H1 (cell line): ENCODE measurements around the gene CAMK1G. TPM values are rescaled to one million over a fixed set of nuclear protein-coding genes. Genes with fewer than 3 reads are reported as not detected.

Source experiments
- CTCF ChIA-PET: fragments of 300-600 bp; sonication (Branson Sonifier 250); formaldehyde crosslinking; loops from one replicate; lab custom pipeline; 2021; ENCODE audit not compliant: partially characterized antibody; lab: Charles Lee
- POLR2A ChIA-PET: fragments of 300-600 bp; sonication (Branson Sonifier 250); formaldehyde crosslinking; loops from one replicate; lab custom pipeline; 2021; ENCODE audit warnings: inconsistent platforms; ENCODE audit not compliant: partially characterized antibody; lab: Charles Lee
- DNase-seq, 2 experiments: peaks; one replicate each; pipeline versions ENCODE4 v3.0.0 to v3.0.0-alpha.2; 2010 to 2022; ENCODE audit warnings: low spot score in 2 of 2, low read depth in 1 of 2, mixed read lengths in 1 of 2
- FAIRE-seq: peaks from 2 replicates; lab custom pipeline; 2011; peaks lifted over from hg19 to GRCh38; lab: Jason Lieb, UNC
- H2AFZ ChIP-seq: 2 replicates; pipeline ENCODE4 v1.8.1; 2012; ENCODE audit warnings: low read length, inconsistent platforms
- H2AK5ac ChIP-seq: 2 replicates; pipeline ENCODE4 v1.6.1; 2013; ENCODE audit warnings: low read depth, low read length
- H2BK120ac ChIP-seq: replicated peaks from 2 replicates; pipeline ENCODE3; 2013; ENCODE audit warnings: low read depth, low read length, inconsistent platforms
- H2BK12ac ChIP-seq: 2 replicates; pipeline ENCODE4 v1.6.1; 2013; ENCODE audit warnings: low read depth, low read length
- H2BK15ac ChIP-seq: 2 replicates; pipeline ENCODE4 v1.6.1; 2013; ENCODE audit warnings: low read length
- H2BK20ac ChIP-seq: 2 replicates; pipeline ENCODE4 v1.6.1; 2013; ENCODE audit warnings: low read length
- H2BK5ac ChIP-seq: 2 replicates; pipeline ENCODE4 v1.6.1; 2013; ENCODE audit warnings: low read depth, low read length
- H3K14ac ChIP-seq: 2 replicates; pipeline ENCODE4 v1.6.1; 2013; ENCODE audit warnings: inconsistent platforms; ENCODE audit not compliant: insufficient read length
- H3K18ac ChIP-seq: 2 replicates; pipeline ENCODE4 v1.6.1; 2013; ENCODE audit warnings: low read length; ENCODE audit errors: extremely low read depth
- H3K23ac ChIP-seq: 2 replicates; pipeline ENCODE4 v1.6.1; 2013; ENCODE audit warnings: inconsistent platforms; ENCODE audit not compliant: insufficient read length
- H3K23me2 ChIP-seq: 2 replicates; pipeline ENCODE4 v1.6.1; 2013; ENCODE audit warnings: low read depth, low read length
- H3K27ac ChIP-seq: 2 replicates; pipeline ENCODE4 v1.6.1; 2011; ENCODE audit warnings: low read depth, low read length, inconsistent platforms
- H3K27me3 ChIP-seq, 4 experiments: replicated peaks in 1 of 4; 1 replicate in 1 of 4; 2 replicates in 3 of 4; pipeline versions ENCODE4 v1.6.1 to v1.8.1; 2011 to 2013; ENCODE audit warnings: low read length in 3 of 4, mild to moderate bottlenecking in 3 of 4, inconsistent platforms in 2 of 4, mixed read lengths in 2 of 4, moderate library complexity in 1 of 4; ENCODE audit not compliant: control insufficient read depth in 3 of 4, insufficient read depth in 3 of 4; ENCODE audit errors: extremely low read depth in 1 of 4
- H3K36me3 ChIP-seq, 4 experiments: 2 replicates each; pipeline versions ENCODE4 v1.6.1 to v1.8.1; 2011 to 2013; ENCODE audit warnings: mild to moderate bottlenecking in 4 of 4, low read length in 3 of 4, moderate library complexity in 2 of 4, control low read depth in 1 of 4, inconsistent platforms in 1 of 4; ENCODE audit not compliant: insufficient read depth in 4 of 4, control insufficient read depth in 2 of 4
- H3K4ac ChIP-seq: replicated peaks from 2 replicates; pipeline ENCODE3; 2013; ENCODE audit warnings: low read length, low read depth, mixed read lengths, inconsistent platforms; ENCODE audit not compliant: insufficient read length
- H3K4me1 ChIP-seq, 4 experiments: replicated peaks in 1 of 4; 1 replicate in 1 of 4; 2 replicates in 3 of 4; pipeline versions ENCODE4 v1.6.1 to v1.8.1; 2011 to 2013; ENCODE audit warnings: low read length in 3 of 4, inconsistent platforms in 2 of 4, mixed read lengths in 1 of 4; ENCODE audit not compliant: insufficient read depth in 4 of 4, control insufficient read depth in 3 of 4
- H3K4me2 ChIP-seq, 2 experiments: 2 replicates each; pipeline versions ENCODE4 v1.6.1 to v1.8.1; 2011 to 2013; ENCODE audit warnings: low read depth in 2 of 2, low read length in 2 of 2, control low read depth in 1 of 2, inconsistent platforms in 1 of 2, mild to moderate bottlenecking in 1 of 2; ENCODE audit not compliant: insufficient read depth in 1 of 2
- H3K4me3 ChIP-seq, 4 experiments: fragments of 200-600, 300-600 bp in 1 of 4; sonication (generic), shearing (Covaris generic), sonication (Bioruptor Twin) in 1 of 4; 2 replicates each; pipeline versions ENCODE4 v1.5.1 to v1.8.1; 2011 to 2016; ENCODE audit warnings: low read length in 4 of 4, low read depth in 3 of 4, control low read depth in 2 of 4, inconsistent platforms in 2 of 4, mild to moderate bottlenecking in 2 of 4, mixed read lengths in 1 of 4, moderate library complexity in 1 of 4; ENCODE audit not compliant: insufficient read depth in 2 of 4; ENCODE audit errors: extremely low read depth in 1 of 4
- H3K56ac ChIP-seq: replicated peaks from 2 replicates; pipeline ENCODE3; 2013; ENCODE audit warnings: low read depth, mild to moderate bottlenecking, mixed read lengths, low read length, inconsistent platforms; ENCODE audit not compliant: insufficient read length
- H3K79me1 ChIP-seq: 2 replicates; pipeline ENCODE4 v1.6.1; 2013; ENCODE audit warnings: low read depth, low read length, control low read depth
- H3K79me2 ChIP-seq, 2 experiments: 2 replicates each; pipeline versions ENCODE4 v1.6.1 to v1.8.1; 2012 to 2013; ENCODE audit warnings: low read length in 2 of 2, mild to moderate bottlenecking in 2 of 2, inconsistent platforms in 1 of 2; ENCODE audit not compliant: insufficient read depth in 2 of 2, control insufficient read depth in 1 of 2
- H3K9ac ChIP-seq, 4 experiments: replicated peaks in 1 of 4; 1 replicate in 1 of 4; 2 replicates in 3 of 4; pipeline versions ENCODE4 v1.6.1 to v1.8.1; 2011 to 2013; ENCODE audit warnings: low read depth in 3 of 4, low read length in 3 of 4, control low read depth in 2 of 4, mild to moderate bottlenecking in 2 of 4, moderate library complexity in 2 of 4, inconsistent platforms in 1 of 4; ENCODE audit errors: extremely low read depth in 1 of 4
- H3K9me3 ChIP-seq, 2 experiments: 2 replicates each; pipeline versions ENCODE4 v1.6.1 to v1.8.1; 2012 to 2013; ENCODE audit warnings: mild to moderate bottlenecking in 2 of 2, moderate library complexity in 2 of 2, control low read depth in 1 of 2, inconsistent platforms in 1 of 2, low read depth in 1 of 2, low read length in 1 of 2, mixed read lengths in 1 of 2; ENCODE audit not compliant: insufficient read depth in 2 of 2
- H4K20me1 ChIP-seq, 2 experiments: replicated peaks in 1 of 2; 2 replicates each; pipeline versions ENCODE3 to v1.8.1; 2011 to 2013; ENCODE audit warnings: inconsistent platforms in 2 of 2, low read length in 2 of 2, mild to moderate bottlenecking in 1 of 2; ENCODE audit not compliant: insufficient read depth in 2 of 2, control insufficient read depth in 1 of 2
- H4K5ac ChIP-seq: 2 replicates; pipeline ENCODE4 v1.6.1; 2013; ENCODE audit warnings: low read length, low read depth, mixed read lengths, inconsistent platforms; ENCODE audit not compliant: insufficient read length
- H4K8ac ChIP-seq: 2 replicates; pipeline ENCODE4 v1.8.0; 2013; ENCODE audit warnings: mild to moderate bottlenecking, moderate library complexity, low read length, inconsistent platforms; ENCODE audit not compliant: insufficient read depth; ENCODE audit errors: extremely low read depth
- H4K91ac ChIP-seq: replicated peaks from 2 replicates; pipeline ENCODE3; 2013; ENCODE audit warnings: low read length, mixed read lengths, inconsistent platforms; ENCODE audit not compliant: insufficient read length
- GABPA ChIP-seq: IDR thresholded peaks from 2 replicates; pipeline ENCODE4 v1.6.1; 2011; ENCODE audit warnings: mild to moderate bottlenecking, low read length, moderate library complexity, borderline replicate concordance; ENCODE audit not compliant: insufficient read depth
- HDAC6 ChIP-seq: IDR thresholded peaks from one replicate; pipeline ENCODE4 v1.7.1; 2012; ENCODE audit warnings: low read depth, mild to moderate bottlenecking, inconsistent platforms, low read length, moderate library complexity
- PHF8 ChIP-seq: fragments of 200-600 bp; sonication (generic); conservative IDR thresholded peaks from 2 replicates; pipeline ENCODE4 v1.7.1; 2012; ENCODE audit warnings: low read depth, mild to moderate bottlenecking, inconsistent platforms, low read length, moderate library complexity
- RNF2 ChIP-seq: fragments of 200-900, 300-1000 bp; sonication (generic); IDR thresholded peaks from 2 replicates; pipeline ENCODE4 v1.7.1; 2016; ENCODE audit warnings: borderline replicate concordance, low read depth, mild to moderate bottlenecking, antibody characterized with exemption, low read length; ENCODE audit not compliant: poor library complexity, severe bottlenecking; ENCODE audit errors: missing control alignments
- RXRA ChIP-seq: IDR thresholded peaks from 2 replicates; pipeline ENCODE4 v1.6.1; 2011; ENCODE audit warnings: low read depth, mild to moderate bottlenecking, low read length, moderate library complexity; ENCODE audit not compliant: insufficient read depth
- SRF ChIP-seq: IDR thresholded peaks from 2 replicates; pipeline ENCODE4 v1.6.1; 2011; ENCODE audit warnings: mild to moderate bottlenecking, low read depth, low read length, moderate library complexity
- TCF12 ChIP-seq: IDR thresholded peaks from 2 replicates; pipeline ENCODE4 v1.6.1; 2011; ENCODE audit warnings: low read depth, mild to moderate bottlenecking, low read length
- WGBS, 2 experiments: shearing (Covaris generic) in 1 of 2; methylation state at CpG; one replicate each; pipeline versions ENCODE4 v1.1.6 to v1.1.7; 2013 to 2015; ENCODE audit warnings: low lambda C conversion rate in 2 of 2, mixed read lengths in 2 of 2, inconsistent platforms in 1 of 2, low coverage in 1 of 2, missing lambda C conversion rate in 1 of 2; ENCODE audit not compliant: insufficient replicate concordance in 2 of 2, insufficient coverage in 1 of 2, insufficient read length in 1 of 2; ENCODE audit errors: extremely low coverage in 1 of 2, missing lambda C conversion rate in 1 of 2; 5-methylcytosine and 5-hydroxymethylcytosine counted together
- polyA plus RNA-seq, 7 experiments: library from polyadenylated mRNA; depleted of rRNA in 3 of 7; stranded (reverse) in 5 of 7; unstranded in 2 of 7; fragments of >200 nt in 5 of 7; fragments of 200-250 nt in 2 of 7; gene quantifications; 1 replicate in 5 of 7; 2 replicates in 1 of 7; 4 replicates in 1 of 7; pipeline versions ENCODE4 v1.2.1 to v1.2.3, GENCODE V29; 2011 to 2013; ENCODE audit warnings: missing spikeins in 2 of 7, mixed read lengths in 2 of 7
- total RNA-seq: library from RNA; stranded (reverse); fragmentation: NEBNext Ultra II Directional; extraction: Animal tissue kit (Norgen Biotek cat#: 25700); gene quantifications from 2 replicates; pipeline ENCODE4 v1.2.1, GENCODE V29; 2021
- TF ChIP-seq, protein P1 (sequence below): IDR thresholded peaks from 2 replicates; pipeline ENCODE4 v1.6.1; 2012; ENCODE audit warnings: inconsistent platforms
- TF ChIP-seq, protein P2 (sequence below), 3 experiments: IDR thresholded peaks; 1 replicate in 2 of 3; 2 replicates in 1 of 3; pipeline versions ENCODE4 v1.5.1 to v1.6.1; 2011; ENCODE audit warnings: low read length in 3 of 3, mild to moderate bottlenecking in 3 of 3, inconsistent platforms in 2 of 3, low read depth in 1 of 3, moderate library complexity in 1 of 3; ENCODE audit not compliant: insufficient read depth in 1 of 3; ENCODE audit errors: control extremely low read depth in 1 of 3

CAMK1G gene
- total and polyA plus RNA-seq, 2 of the 8 experiments (the other 6 are each of a cell fraction or from before 2014, with no cell fraction given), result 1.00 to 1.0 TPM

DNA sequence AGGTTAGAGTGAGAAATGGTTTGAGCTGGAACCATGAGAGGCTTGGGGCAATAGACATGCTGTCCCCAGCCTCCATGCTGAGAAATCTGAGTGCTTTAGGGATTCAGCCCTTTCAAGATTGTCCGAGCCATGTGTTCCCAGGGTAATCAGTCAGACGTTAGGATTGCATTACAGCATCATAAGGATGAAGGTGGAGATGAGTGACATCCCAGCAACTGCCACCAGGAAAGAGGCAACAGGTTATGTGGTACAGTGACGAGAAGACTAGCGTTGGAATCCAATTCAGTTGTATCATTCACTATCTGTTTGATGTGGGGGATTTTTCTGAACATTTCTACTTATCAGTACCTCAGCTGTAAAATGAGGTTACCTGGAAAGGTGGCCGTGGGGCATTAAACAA is 1.7 kb downstream of the CAMK1G start:
- CTCF ChIA-PET, result interaction anchor here (0.9 to 27.8 kb wide), 14 partner anchors 9 to 165 kb away, joined by 3 to 636 read pairs (median 4); no protein-coding TSS in a partner anchor
- POLR2A ChIA-PET, result no interaction called here
- TF ChIP-seq RNF2, result no peak
- TF ChIP-seq, protein P1, sequence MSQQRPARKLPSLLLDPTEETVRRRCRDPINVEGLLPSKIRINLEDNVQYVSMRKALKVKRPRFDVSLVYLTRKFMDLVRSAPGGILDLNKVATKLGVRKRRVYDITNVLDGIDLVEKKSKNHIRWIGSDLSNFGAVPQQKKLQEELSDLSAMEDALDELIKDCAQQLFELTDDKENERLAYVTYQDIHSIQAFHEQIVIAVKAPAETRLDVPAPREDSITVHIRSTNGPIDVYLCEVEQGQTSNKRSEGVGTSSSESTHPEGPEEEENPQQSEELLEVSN, result no peak
- TF ChIP-seq HDAC6, result no peak
- TF ChIP-seq, protein P2, sequence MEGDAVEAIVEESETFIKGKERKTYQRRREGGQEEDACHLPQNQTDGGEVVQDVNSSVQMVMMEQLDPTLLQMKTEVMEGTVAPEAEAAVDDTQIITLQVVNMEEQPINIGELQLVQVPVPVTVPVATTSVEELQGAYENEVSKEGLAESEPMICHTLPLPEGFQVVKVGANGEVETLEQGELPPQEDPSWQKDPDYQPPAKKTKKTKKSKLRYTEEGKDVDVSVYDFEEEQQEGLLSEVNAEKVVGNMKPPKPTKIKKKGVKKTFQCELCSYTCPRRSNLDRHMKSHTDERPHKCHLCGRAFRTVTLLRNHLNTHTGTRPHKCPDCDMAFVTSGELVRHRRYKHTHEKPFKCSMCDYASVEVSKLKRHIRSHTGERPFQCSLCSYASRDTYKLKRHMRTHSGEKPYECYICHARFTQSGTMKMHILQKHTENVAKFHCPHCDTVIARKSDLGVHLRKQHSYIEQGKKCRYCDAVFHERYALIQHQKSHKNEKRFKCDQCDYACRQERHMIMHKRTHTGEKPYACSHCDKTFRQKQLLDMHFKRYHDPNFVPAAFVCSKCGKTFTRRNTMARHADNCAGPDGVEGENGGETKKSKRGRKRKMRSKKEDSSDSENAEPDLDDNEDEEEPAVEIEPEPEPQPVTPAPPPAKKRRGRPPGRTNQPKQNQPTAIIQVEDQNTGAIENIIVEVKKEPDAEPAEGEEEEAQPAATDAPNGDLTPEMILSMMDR (IDR thresholded peaks at IDR 0.05; ENCODE audit: control extremely low read depth in 1 of 3, insufficient read depth in 1 of 3, low read depth in 1 of 3, low read length in 3 of 3), result no peak
- TF ChIP-seq SRF, result no peak
- TF ChIP-seq TCF12, result no peak
- no peak for TF ChIP-seq GABPA
- no peak for TF ChIP-seq RXRA
- TF ChIP-seq PHF8, result no peak

More for the DNA sequence above, 1.7 kb downstream of the CAMK1G start:
- no peak overlapping the region for H3K56ac ChIP-seq
- no peak overlapping the region for H3K4ac ChIP-seq
- H3K4me3 ChIP-seq, result peak overlapping the region; percentile 22 to 45 (median 38); a peak in 5 of 8 replicates
- H3K27me3 ChIP-seq, result peaks cover 0 to 27% (median 17%) of the 10 kb centered on the region in 4 experiments; a peak in 6 of 7 replicates
- FAIRE-seq (no peak), DNase-seq (no peak)
- no peaks in the 10 kb centered on the region for H3K79me1 ChIP-seq
- H4K20me1 ChIP-seq, result no peaks in the 10 kb centered on the region
- WGBS, 2 experiments, result 66% methylated on average over 5 of the region's 5 CpGs; no CpG with 5 or more reads in 1 of the 2 experiments
- H2AK5ac ChIP-seq, result no peak overlapping the region
- no peaks in the 10 kb centered on the region for H3K79me2 ChIP-seq
- no peak overlapping the region for H2BK15ac ChIP-seq
- no peaks in the 10 kb centered on the region for H3K9me3 ChIP-seq
- no peaks in the 10 kb centered on the region; the same call in 1 of the 2 replicates for H3K23me2 ChIP-seq
- no peak overlapping the region for H3K23ac ChIP-seq
- H4K8ac ChIP-seq, result no peak overlapping the region
- H3K4me2 ChIP-seq, result peak overlapping the region; percentile 64 to 82
- no peak overlapping the region for H3K9ac ChIP-seq
- H3K14ac ChIP-seq, result no peak overlapping the region
- H2BK5ac ChIP-seq, result no peak overlapping the region
- peaks cover 0 to 14% (median 9%) of the 10 kb centered on the region in 4 experiments; a peak in 5 of 7 replicates for H3K4me1 ChIP-seq
- no peak overlapping the region for H4K91ac ChIP-seq
- H4K5ac ChIP-seq, result no peak overlapping the region
- H2BK120ac ChIP-seq, result no peak overlapping the region
- H3K36me3 ChIP-seq, result no peaks in the 10 kb centered on the region
- H3K18ac ChIP-seq, result no peak overlapping the region
- no peak overlapping the region for H3K27ac ChIP-seq
- no peak overlapping the region for H2AFZ ChIP-seq
- no peak overlapping the region for H2BK20ac ChIP-seq
- no peak overlapping the region; the same call in 1 of the 2 replicates for H2BK12ac ChIP-seq
